Inflammatory macrophage treated with lipopolysaccharide for 4 hours (primary cell): ENCODE data around the gene STX2.
"Not testable (repeated sequence)": the region's sequence is repeated elsewhere in the genome, so short reads cannot be mapped to it uniquely, and the experiment has no call there.

Source experiments
- DNase-seq: peaks from one replicate; pipeline ENCODE4 v3.0.0-alpha.2; 2020

STX2 gene

GRCh38 chr12:130868412-130868811 lies 29.4 kb upstream of the STX2 start:
- no peak for DNase-seq

GRCh38 chr12:130863298-130863697 lies 24.2 kb upstream of the STX2 start:
- no peak for DNase-seq

DNA sequence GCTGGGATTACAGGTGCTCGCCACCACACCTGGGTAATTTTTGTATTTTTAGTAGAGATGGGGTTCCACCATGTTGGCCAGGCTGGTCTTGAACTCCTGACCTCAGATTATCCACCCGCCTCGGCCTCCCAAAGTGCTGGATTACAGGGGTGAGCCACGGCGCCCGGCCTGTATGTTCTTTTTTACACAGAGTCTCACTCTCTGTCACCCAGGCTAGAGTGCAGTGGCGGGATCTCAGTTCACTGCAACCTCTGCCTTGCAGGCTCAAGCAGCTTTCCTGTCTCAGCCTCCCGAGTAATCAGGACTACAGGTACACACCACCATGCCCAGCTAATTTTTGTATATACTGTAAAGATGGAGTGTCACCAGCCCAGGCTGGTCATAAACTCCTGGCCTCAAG lies 23.7 kb upstream of the STX2 start:
- not testable (repeated sequence) for DNase-seq

GRCh38 chr12:130862161-130862560 lies 23.1 kb upstream of the STX2 start:
- no peak for DNase-seq

DNA sequence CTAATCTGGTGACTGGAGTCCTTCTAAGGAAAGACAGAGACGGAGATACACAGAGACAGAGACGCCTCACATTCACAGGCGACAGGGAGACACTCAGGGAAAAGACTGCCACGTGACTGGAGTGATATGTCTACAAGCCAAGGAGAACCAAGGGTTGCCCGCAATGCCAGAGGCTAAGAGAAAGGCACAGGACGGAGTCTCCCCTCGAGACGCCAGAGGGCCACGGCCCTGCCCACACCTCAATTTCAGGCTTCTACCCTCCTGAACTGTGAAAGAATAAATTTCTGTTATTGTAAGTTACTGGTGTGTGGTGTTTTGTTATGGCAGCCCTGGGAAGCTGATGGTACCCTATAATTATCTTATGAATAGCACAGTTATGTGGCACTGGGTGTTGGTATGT lies 21.3 kb upstream of the STX2 start:
- DNase-seq = no peak

GRCh38 chr12:130859161-130859560 lies 20.1 kb upstream of the STX2 start:
- no peak for DNase-seq

DNA sequence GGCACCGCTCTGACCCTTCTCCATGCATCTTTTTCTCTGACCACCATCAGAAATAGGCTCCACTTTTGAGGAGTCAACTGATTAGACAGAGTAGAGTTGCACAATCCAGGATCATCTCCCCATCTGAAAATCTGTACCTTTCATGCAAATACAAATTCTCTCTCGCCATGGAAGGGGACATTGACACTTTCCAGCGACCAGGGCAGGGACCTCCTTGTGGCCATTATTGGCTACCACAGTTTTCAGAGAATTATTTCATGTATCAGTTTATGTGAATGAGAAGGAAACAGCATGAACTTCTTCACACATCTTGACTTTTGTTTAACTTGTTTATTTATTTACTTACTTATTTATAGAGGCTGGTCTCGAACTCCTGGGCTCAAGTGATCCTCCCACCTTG lies 19.0 kb upstream of the STX2 start:
- no peak for DNase-seq

DNA sequence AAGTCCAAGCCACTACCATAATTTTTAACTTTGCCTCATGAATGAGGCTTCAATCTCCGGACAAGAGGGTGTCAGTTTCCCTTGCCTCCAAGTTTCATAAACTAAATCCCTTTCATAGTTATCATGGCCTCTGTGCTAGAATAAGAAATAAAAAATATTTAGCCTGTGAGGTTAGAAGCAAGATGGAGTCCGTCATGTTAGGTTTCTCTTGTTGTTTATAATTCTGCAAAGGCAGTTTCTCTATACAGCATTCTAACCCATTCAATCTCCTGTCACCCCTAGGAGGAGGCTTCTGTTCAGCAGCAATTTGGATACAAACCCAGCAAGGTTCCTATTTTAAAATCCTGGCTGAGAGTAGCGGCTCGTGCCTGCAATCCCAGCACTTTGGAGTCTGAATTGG lies 17.0 kb upstream of the STX2 start:
- DNase-seq = no peak

GRCh38 chr12:130850418-130851021 lies 11.5 kb upstream of the STX2 start:
- no peak for DNase-seq

- no peak for DNase-seq
Measured at GRCh38 chr12:130849561-130850417, 10.7 kb upstream of the STX2 start.

- not testable (repeated sequence) for DNase-seq
Measured at GRCh38 chr12:130848785-130849305, 9.8 kb upstream of the STX2 start.

- DNase-seq = not testable (repeated sequence)
Measured at GRCh38 chr12:130848105-130848504, 9.1 kb upstream of the STX2 start.

DNA sequence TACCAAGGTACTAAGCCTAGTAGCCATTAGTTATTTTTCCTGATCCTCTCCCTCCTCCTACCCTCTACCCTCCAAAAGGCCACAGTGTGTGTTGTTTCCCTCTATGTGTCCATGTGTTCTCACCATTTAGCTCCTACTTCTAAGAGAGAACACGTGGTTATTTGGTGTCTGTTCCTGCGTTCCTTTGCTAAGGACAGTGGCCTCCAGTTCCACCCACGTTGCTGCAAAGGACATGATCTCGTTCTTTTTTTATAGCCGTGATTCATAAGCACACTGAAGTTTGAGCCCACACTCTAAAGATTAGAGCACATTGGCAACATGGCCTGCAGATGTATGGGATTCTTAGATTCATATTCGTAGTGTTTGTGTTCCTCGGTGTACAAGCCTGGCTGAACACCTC lies 8.1 kb upstream of the STX2 start:
- peak; percentile 80 for DNase-seq

GRCh38 chr12:130846369-130846768 lies 7.3 kb upstream of the STX2 start:
- no peak for DNase-seq

DNA sequence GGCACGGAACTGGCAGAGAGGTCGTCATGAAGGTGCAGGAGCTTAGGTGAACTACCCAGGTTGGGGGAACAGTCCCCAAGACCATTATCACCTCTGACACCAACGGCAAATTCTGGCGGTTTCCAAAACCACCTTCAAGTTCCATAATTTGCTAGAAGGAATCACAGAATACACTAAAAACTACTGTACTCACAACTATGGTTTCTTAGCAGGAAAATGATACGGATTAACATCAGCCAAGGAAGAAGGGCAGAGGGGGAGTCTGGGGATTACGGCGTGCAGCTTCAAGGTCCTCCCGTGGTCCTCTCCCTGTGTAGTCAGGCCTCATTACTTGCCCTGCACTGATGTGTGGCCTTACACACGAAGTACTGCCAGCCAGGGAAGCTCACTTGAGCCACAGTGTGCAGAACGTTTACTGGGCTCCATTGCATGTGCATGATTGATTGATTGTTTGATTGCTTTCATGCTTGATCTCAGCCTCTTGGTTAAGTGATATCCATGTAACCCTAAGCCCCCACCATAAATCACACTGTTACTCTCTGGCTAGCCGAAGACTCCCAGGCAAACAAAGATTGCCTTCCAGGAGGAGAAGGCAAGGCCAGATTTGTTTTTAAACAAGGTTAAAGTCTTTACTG lies 837 bp upstream of the STX2 start:
- DNase-seq = no peak

GRCh38 chr12:130838284-130838950 lies 633 bp downstream of the STX2 start:
- DNase-seq = no peak

DNA sequence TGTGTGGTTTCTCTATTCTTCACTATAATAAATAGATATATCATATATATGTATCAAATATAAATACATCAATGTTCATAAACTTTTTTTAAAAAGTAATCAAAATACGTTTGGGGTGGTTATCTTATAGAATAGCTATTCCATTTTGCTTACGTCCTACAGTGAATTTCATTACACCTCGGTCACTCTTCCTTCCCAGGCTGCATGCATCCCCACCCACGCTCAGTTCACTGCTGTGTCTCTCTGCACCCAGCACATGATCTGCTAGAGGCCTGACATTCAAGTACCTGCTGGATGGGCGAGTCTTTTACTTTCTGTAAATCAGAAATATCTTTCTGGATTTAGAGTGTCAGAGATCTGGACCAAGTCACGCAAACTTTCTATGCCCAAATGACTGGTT lies 3.6 kb downstream of the STX2 start:
- no peak for DNase-seq

- DNase-seq = peak; percentile 50
Measured at GRCh38 chr12:130835011-130835410, 4.0 kb downstream of the STX2 start.

GRCh38 chr12:130832561-130833209 lies 6.4 kb downstream of the STX2 start:
- DNase-seq = peak; percentile 86

- no peak for DNase-seq
Measured at GRCh38 chr12:130831876-130832405, 7.1 kb downstream of the STX2 start.

GRCh38 chr12:130831246-130831645 lies 7.8 kb downstream of the STX2 start:
- no peak for DNase-seq

DNA sequence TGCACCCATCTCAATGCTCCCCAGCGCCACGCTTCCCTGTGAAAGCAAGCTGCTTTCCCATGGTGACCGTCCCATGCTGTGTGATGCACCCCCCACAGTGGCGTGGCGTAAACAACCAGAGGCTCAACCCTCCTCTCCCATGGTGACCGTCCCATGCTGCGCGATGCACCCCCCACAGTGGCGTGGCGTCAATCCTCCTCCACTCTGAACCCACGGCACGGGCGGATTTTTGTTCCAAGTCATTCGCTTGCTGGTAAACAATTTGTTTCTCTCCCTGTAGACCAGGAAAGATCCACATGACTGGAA lies 8.9 kb downstream of the STX2 start:
- no peak for DNase-seq
